ENCODE results near the gene HSPA14.

HSPA14 gene, protein sequence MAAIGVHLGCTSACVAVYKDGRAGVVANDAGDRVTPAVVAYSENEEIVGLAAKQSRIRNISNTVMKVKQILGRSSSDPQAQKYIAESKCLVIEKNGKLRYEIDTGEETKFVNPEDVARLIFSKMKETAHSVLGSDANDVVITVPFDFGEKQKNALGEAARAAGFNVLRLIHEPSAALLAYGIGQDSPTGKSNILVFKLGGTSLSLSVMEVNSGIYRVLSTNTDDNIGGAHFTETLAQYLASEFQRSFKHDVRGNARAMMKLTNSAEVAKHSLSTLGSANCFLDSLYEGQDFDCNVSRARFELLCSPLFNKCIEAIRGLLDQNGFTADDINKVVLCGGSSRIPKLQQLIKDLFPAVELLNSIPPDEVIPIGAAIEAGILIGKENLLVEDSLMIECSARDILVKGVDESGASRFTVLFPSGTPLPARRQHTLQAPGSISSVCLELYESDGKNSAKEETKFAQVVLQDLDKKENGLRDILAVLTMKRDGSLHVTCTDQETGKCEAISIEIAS

DNA sequence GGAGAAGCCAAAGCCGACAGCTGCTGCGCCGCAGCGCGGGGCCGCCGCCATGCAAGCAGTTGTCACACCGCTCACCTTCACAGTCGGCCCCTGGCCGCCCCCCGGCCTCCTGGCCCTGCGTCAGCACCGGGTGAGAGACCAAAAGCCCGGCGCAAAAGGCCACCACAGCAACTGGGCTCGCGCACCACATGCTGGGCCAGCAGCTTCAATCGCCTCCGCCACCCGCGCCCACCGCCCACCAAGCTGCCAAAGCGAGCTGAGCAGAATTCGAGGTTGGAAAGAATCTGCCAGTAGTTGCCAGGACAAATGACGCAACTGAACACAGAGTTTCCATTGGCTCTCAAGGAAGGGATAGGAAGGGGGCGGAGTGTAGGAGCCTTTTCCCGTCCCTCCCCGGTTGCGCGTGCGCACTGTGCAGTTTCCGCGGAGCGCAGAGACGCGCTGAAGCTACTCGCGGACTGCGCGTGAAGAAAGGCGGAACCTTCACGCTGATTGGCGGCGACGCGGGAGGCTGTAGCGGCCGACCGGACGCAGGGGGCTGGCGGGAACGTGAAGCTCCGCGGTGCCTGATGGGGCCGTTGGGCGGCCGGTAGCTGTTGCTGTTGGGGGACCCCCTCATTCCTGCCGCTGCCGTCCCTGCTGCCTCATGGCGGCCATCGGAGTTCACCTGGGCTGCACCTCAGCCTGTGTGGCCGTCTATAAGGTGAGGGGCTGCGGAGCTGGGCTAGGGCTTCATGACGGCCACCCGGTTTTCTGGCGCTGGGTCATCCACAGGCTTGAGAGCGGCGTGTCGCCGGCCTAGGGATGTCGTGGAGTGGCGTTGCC, at the start of gene HSPA14, which contains the start of the genes CDNF and MSANTD7:
HSPA14 (plus strand) TSS at position 550 of the 825 bp plus-strand sequence; CDS start at position 647, 97 bp downstream.
CDNF (minus strand) TSS at position 281 of the 825 bp plus-strand sequence; CDS start at position 190, 91 bp downstream.
MSANTD7 (plus strand) TSS at position 550 of the 825 bp plus-strand sequence. CDS start 3,979 bp downstream, outside the sequence.
- peak; percentile 100 for DNase-seq
- H3K4me1 ChIP-seq (ENCODE audit: low read length), result peaks cover 4% of the 10 kb centered on the region; the same call in 1 of the 2 replicates
- H3K9me2 ChIP-seq (replicated peaks; ENCODE audit: insufficient read depth, low read length), result no peaks in the 10 kb centered on the region
- no peaks in the 10 kb centered on the region for H3K9me3 ChIP-seq (replicated peaks; ENCODE audit: insufficient read depth, low read length)
- peak within 1 kb of the TSS; percentile 85 for H3K4me2 ChIP-seq (ENCODE audit: low read depth, low read length)
- no peaks in the 10 kb centered on the region for H4K20me1 ChIP-seq (ENCODE audit: insufficient read depth, low read length)
- H3F3A ChIP-seq (ENCODE audit: insufficient read depth, low read length), result no peaks in the 10 kb centered on the region
- peak within 1 kb of the TSS; percentile 71 for H3K27ac ChIP-seq (ENCODE audit: low read length)
- H2AFZ ChIP-seq (ENCODE audit: low read length), result peak within 1 kb of the TSS; percentile 72
- peak within 1 kb of the TSS; percentile 98 for H3K4me3 ChIP-seq (ENCODE audit: low read length)
- no peak for TF ChIP-seq EZH2phosphoT487 (IDR thresholded peaks at IDR 0.05; ENCODE audit: low read length)
- TF ChIP-seq, protein P1, sequence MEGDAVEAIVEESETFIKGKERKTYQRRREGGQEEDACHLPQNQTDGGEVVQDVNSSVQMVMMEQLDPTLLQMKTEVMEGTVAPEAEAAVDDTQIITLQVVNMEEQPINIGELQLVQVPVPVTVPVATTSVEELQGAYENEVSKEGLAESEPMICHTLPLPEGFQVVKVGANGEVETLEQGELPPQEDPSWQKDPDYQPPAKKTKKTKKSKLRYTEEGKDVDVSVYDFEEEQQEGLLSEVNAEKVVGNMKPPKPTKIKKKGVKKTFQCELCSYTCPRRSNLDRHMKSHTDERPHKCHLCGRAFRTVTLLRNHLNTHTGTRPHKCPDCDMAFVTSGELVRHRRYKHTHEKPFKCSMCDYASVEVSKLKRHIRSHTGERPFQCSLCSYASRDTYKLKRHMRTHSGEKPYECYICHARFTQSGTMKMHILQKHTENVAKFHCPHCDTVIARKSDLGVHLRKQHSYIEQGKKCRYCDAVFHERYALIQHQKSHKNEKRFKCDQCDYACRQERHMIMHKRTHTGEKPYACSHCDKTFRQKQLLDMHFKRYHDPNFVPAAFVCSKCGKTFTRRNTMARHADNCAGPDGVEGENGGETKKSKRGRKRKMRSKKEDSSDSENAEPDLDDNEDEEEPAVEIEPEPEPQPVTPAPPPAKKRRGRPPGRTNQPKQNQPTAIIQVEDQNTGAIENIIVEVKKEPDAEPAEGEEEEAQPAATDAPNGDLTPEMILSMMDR (IDR thresholded peaks at IDR 0.05; ENCODE audit: low read length), result no peak
- TF ChIP-seq EZH2 (optimal IDR thresholded peaks at IDR 0.05; ENCODE audit: low read depth, low read length), result no peak
- peak within 1 kb of the TSS; percentile 98 for H3K9ac ChIP-seq (ENCODE audit: low read length)
- H3K27me3 ChIP-seq (replicated peaks; ENCODE audit: insufficient read depth, low read length), result no peaks in the 10 kb centered on the region
- peaks cover 48% of the 10 kb centered on the region for H3K79me2 ChIP-seq (ENCODE audit: low read length)
- peaks cover 7% of the 10 kb centered on the region for H3K36me3 ChIP-seq (replicated peaks; ENCODE audit: insufficient read depth, low read length)

GRCh38 chr10:14798636-14799035, 39.5 kb upstream of the HSPA14 start:
- Histone ChIP-seq H4K20me1 (ENCODE audit: insufficient read depth, low read length) (no peaks in the 10 kb centered on the region), H3K27ac (ENCODE audit: low read length) (no peak overlapping the region), H2AFZ (ENCODE audit: low read length) (no peak overlapping the region), H3F3A (ENCODE audit: insufficient read depth, low read length) (no peaks in the 10 kb centered on the region), H3K79me2 (ENCODE audit: low read length) (no peaks in the 10 kb centered on the region), H3K4me2 (ENCODE audit: low read depth, low read length) (no peak overlapping the region), H3K9me3 (replicated peaks; ENCODE audit: insufficient read depth, low read length) (no peaks in the 10 kb centered on the region), H3K4me3 (ENCODE audit: low read length) (no peak overlapping the region), H3K27me3 (replicated peaks; ENCODE audit: insufficient read depth, low read length) (no peaks in the 10 kb centered on the region), H3K4me1 (ENCODE audit: low read length) (peaks cover 6% of the 10 kb centered on the region; the same call in 1 of the 2 replicates), H3K36me3 (replicated peaks; ENCODE audit: insufficient read depth, low read length) (no peaks in the 10 kb centered on the region), H3K9me2 (replicated peaks; ENCODE audit: insufficient read depth, low read length) (no peaks in the 10 kb centered on the region), H3K9ac (ENCODE audit: low read length) (no peak overlapping the region)
- TF ChIP-seq EZH2phosphoT487 (IDR thresholded peaks at IDR 0.05; ENCODE audit: low read length), result no peak
- TF ChIP-seq, protein P1 (IDR thresholded peaks at IDR 0.05; ENCODE audit: low read length), result no peak
- no peak for TF ChIP-seq EZH2 (optimal IDR thresholded peaks at IDR 0.05; ENCODE audit: low read depth, low read length)
- no peak for DNase-seq

DNA sequence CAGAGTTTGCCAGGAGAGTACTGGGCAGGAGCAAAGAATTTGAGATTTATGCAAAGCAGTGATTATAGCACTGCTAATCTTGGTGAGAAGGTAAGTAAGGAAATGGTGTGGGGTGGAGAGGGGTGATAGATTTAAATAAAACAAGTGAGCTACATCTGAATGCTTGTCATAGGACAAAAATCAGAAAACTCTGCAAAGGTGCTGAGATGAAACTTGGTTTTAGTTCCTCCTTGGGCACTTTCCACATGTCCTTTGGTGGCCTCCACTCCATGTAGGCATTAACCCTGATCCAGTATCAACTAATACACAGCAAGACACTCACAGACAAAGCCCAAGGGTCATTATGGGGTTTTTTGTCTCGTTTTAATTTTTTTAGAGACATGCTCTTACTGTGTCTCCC, 37.7 kb upstream of the HSPA14 start:
- H4K20me1 ChIP-seq (ENCODE audit: insufficient read depth, low read length), result no peaks in the 10 kb centered on the region
- no peaks in the 10 kb centered on the region for H3K36me3 ChIP-seq (replicated peaks; ENCODE audit: insufficient read depth, low read length)
- H3K27me3 ChIP-seq (replicated peaks; ENCODE audit: insufficient read depth, low read length), result no peaks in the 10 kb centered on the region
- H3K79me2 ChIP-seq (ENCODE audit: low read length), result no peaks in the 10 kb centered on the region
- no peak overlapping the region for H3K9ac ChIP-seq (ENCODE audit: low read length)
- H3K4me2 ChIP-seq (ENCODE audit: low read depth, low read length), result no peak overlapping the region
- no peak overlapping the region for H3K4me3 ChIP-seq (ENCODE audit: low read length)
- H3F3A ChIP-seq (ENCODE audit: insufficient read depth, low read length), result no peaks in the 10 kb centered on the region
- TF ChIP-seq EZH2phosphoT487 (IDR thresholded peaks at IDR 0.05; ENCODE audit: low read length), result no peak
- TF ChIP-seq, protein P1 (IDR thresholded peaks at IDR 0.05; ENCODE audit: low read length), result no peak
- no peak for TF ChIP-seq EZH2 (optimal IDR thresholded peaks at IDR 0.05; ENCODE audit: low read depth, low read length)
- H3K4me1 ChIP-seq (ENCODE audit: low read length), result peaks cover 6% of the 10 kb centered on the region; the same call in 1 of the 2 replicates
- no peak overlapping the region for H2AFZ ChIP-seq (ENCODE audit: low read length)
- H3K9me3 ChIP-seq (replicated peaks; ENCODE audit: insufficient read depth, low read length), result no peaks in the 10 kb centered on the region
- no peak overlapping the region; the same call in 1 of the 2 replicates for H3K27ac ChIP-seq (ENCODE audit: low read length)
- H3K9me2 ChIP-seq (replicated peaks; ENCODE audit: insufficient read depth, low read length), result no peaks in the 10 kb centered on the region
- DNase-seq, result no peak
